ENCODE measurements around the gene GFRA1. TPM values are rescaled to one million over a fixed set of nuclear protein-coding genes. Genes with fewer than 3 reads are reported as not detected.

Gene GFRA1
- polyA plus RNA-seq, 1 of the 3 experiments (the other 2 are of a cell fraction) = 1.6 TPM

DNA sequence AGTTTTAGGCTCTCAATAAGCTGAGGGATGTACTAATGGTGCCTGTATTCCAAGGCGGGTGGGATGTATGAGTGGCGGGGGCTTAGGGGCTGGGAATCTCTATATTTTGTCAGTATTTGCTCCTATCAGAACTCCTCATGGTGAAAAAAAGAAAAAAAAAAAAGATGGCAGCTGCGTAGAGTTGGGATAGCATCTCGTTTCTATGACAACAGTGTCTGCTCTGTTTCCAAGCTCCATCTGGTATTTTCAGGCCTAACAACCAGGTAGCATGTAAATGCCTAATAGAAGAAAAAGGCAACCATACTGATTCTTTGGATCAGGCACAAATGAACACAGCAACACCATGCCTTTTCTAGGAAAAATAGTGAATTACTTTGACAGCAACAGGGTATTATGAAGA is 39.5 kb upstream of the GFRA1 start:
- DNase-seq = peak; percentile 45
- Histone ChIP-seq H3K36me3 (replicated peaks in 1 of 2; ENCODE audit: control insufficient read depth in 1 of 2, insufficient read depth in 2 of 2, low read length in 1 of 2) (no peaks in the 10 kb centered on the region), H2AFZ (ENCODE audit: low read depth) (no peak overlapping the region), H3K9me2 (no peaks in the 10 kb centered on the region), H3K9ac (no peak overlapping the region), H3F3A (replicated peaks; ENCODE audit: insufficient read depth) (no peaks in the 10 kb centered on the region), H3K79me2 (ENCODE audit: insufficient read depth) (no peaks in the 10 kb centered on the region), H3K4me3 (ENCODE audit: low read depth in 2 of 2, low read length in 1 of 2) (no peak overlapping the region), H3K27ac (ENCODE audit: low read depth in 2 of 2, low read length in 1 of 2) (peak overlapping the region in 1 of 2 experiments; percentile 78; a peak in 2 of 4 replicates), H3K9me3 (no peaks in the 10 kb centered on the region), H3K4me1 (ENCODE audit: control insufficient read depth in 1 of 2, insufficient read depth in 2 of 2, low read depth in 1 of 2, low read length in 1 of 2) (peaks cover 0 to 8% of the 10 kb centered on the region in 2 experiments; a peak in 2 of 4 replicates), H3K27me3 (ENCODE audit: insufficient read depth) (no peaks in the 10 kb centered on the region), H4K20me1 (ENCODE audit: insufficient read depth) (no peaks in the 10 kb centered on the region), H3K4me2 (no peak overlapping the region)
- TF ChIP-seq MXI1 (IDR thresholded peaks at IDR 0.05; ENCODE audit: low read depth, low read length) (peak; percentile 46; the same call in 1 of the 2 replicates), TEAD4 (IDR thresholded peaks at IDR 0.05; ENCODE audit: borderline replicate concordance, insufficient read depth) (no peak), GATA2 (CRISPR knock-in tag; IDR thresholded peaks at IDR 0.05) (peak; percentile 53), YY1 (IDR thresholded peaks at IDR 0.05; ENCODE audit: low read depth) (no peak), SIN3A (IDR thresholded peaks at IDR 0.05; ENCODE audit: borderline replicate concordance, low read depth, low read length) (no peak), FOXJ3 (CRISPR knock-in tag; IDR thresholded peaks at IDR 0.05) (no peak), SMC3 (IDR thresholded peaks at IDR 0.05; ENCODE audit: low read depth, low read length) (no peak), EP300 (IDR thresholded peaks at IDR 0.05; ENCODE audit: borderline replicate concordance in 1 of 2, low read depth in 1 of 2, low read length in 1 of 2) (peak in 1 of 2 experiments; percentile 36; a peak in 1 of 4 replicates)
- TF ChIP-seq, protein P1, sequence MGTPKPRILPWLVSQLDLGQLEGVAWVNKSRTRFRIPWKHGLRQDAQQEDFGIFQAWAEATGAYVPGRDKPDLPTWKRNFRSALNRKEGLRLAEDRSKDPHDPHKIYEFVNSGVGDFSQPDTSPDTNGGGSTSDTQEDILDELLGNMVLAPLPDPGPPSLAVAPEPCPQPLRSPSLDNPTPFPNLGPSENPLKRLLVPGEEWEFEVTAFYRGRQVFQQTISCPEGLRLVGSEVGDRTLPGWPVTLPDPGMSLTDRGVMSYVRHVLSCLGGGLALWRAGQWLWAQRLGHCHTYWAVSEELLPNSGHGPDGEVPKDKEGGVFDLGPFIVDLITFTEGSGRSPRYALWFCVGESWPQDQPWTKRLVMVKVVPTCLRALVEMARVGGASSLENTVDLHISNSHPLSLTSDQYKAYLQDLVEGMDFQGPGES (IDR thresholded peaks at IDR 0.05; ENCODE audit: low read depth, low read length) = no peak
- WGBS (ENCODE audit: low lambda C conversion rate) = 28% methylated on average over 4 of the region's 4 CpGs
- ChIA-PET CTCF (interaction anchor here (0.6 to 1.4 kb wide), 6 partner anchors 11 to 1141 kb away, joined by 3 to 5 read pairs (median 3); partner anchors contain the start of gene GFRA1), POLR2A (no interaction called here)

DNA sequence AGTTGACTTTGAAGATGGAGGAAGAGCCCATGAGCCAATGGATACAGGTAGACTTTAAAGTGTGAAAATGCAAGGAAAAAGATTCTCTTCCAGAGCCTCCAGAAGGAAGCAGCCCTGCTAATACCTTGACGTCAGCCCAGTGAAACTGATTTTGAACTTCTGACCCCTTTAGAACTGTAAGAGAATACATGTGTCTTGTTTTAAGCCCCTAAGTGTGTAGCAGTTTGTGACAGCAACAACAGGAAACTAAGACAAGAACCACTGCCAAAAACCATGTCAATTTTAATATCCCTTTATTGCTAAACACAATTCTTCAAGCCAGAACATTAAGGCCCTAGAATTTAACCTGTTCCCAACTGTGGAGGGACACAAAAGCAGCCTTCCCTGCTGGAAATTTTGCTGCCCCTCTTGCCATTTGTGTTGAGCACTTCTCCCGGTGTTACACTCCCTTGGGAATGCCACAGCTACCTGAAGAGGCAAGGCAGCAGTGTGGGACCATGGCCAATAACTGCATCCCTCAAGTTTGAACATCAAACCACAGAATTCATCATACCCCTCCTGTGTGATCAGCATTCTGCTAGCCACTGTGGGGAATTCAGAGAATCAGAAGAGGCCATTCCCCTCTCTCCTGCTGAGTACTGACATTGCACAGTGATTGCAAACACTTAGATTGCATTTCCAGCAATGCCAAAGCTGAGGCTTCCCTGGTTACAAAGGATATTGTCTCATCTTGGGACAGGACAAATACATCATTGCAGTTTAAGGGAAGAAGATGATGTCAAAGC is 38.9 kb upstream of the GFRA1 start:
- DNase-seq = no peak
- H3K4me2 ChIP-seq = no peak overlapping the region
- H3K4me1 ChIP-seq (ENCODE audit: control insufficient read depth in 1 of 2, insufficient read depth in 2 of 2, low read depth in 1 of 2, low read length in 1 of 2) = peaks cover 0 to 8% of the 10 kb centered on the region in 2 experiments; a peak in 2 of 4 replicates
- H3K9me3 ChIP-seq = no peaks in the 10 kb centered on the region
- no peaks in the 10 kb centered on the region for H3K27me3 ChIP-seq (ENCODE audit: insufficient read depth)
- peak overlapping the region in 1 of 2 experiments; percentile 78; a peak in 2 of 4 replicates for H3K27ac ChIP-seq (ENCODE audit: low read depth in 2 of 2, low read length in 1 of 2)
- no peaks in the 10 kb centered on the region for H3K79me2 ChIP-seq (ENCODE audit: insufficient read depth)
- WGBS (ENCODE audit: low lambda C conversion rate) = 25% methylated on average over 2 of the region's 2 CpGs
- ChIA-PET POLR2A (no interaction called here), CTCF (interaction anchor here (0.9 to 1.4 kb wide), 4 partner anchors 11 to 1140 kb away, joined by 3 to 5 read pairs (median 3); partner anchors contain the start of gene GFRA1)
- TF ChIP-seq, protein P2, sequence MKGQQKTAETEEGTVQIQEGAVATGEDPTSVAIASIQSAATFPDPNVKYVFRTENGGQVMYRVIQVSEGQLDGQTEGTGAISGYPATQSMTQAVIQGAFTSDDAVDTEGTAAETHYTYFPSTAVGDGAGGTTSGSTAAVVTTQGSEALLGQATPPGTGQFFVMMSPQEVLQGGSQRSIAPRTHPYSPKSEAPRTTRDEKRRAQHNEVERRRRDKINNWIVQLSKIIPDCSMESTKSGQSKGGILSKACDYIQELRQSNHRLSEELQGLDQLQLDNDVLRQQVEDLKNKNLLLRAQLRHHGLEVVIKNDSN (IDR thresholded peaks at IDR 0.05; ENCODE audit: borderline replicate concordance, low read depth) = no peak
- no peak for TF ChIP-seq POLR2AphosphoS5 (IDR thresholded peaks at IDR 0.05; ENCODE audit: low read depth, low read length)
- no peak for TF ChIP-seq EZH2phosphoT487 (IDR thresholded peaks at IDR 0.05; ENCODE audit: borderline replicate concordance, low read depth)
- no peak for TF ChIP-seq RCOR1 (IDR thresholded peaks at IDR 0.05; ENCODE audit: low read length)
- no peak for TF ChIP-seq GABPA (IDR thresholded peaks at IDR 0.05; ENCODE audit: low read depth)
- no peak for TF ChIP-seq EP300 (IDR thresholded peaks at IDR 0.05; ENCODE audit: borderline replicate concordance in 1 of 2, low read depth in 1 of 2, low read length in 1 of 2)
- TF ChIP-seq RXRA (IDR thresholded peaks at IDR 0.05; ENCODE audit: borderline replicate concordance, low read depth) = no peak
- TF ChIP-seq, protein P3, sequence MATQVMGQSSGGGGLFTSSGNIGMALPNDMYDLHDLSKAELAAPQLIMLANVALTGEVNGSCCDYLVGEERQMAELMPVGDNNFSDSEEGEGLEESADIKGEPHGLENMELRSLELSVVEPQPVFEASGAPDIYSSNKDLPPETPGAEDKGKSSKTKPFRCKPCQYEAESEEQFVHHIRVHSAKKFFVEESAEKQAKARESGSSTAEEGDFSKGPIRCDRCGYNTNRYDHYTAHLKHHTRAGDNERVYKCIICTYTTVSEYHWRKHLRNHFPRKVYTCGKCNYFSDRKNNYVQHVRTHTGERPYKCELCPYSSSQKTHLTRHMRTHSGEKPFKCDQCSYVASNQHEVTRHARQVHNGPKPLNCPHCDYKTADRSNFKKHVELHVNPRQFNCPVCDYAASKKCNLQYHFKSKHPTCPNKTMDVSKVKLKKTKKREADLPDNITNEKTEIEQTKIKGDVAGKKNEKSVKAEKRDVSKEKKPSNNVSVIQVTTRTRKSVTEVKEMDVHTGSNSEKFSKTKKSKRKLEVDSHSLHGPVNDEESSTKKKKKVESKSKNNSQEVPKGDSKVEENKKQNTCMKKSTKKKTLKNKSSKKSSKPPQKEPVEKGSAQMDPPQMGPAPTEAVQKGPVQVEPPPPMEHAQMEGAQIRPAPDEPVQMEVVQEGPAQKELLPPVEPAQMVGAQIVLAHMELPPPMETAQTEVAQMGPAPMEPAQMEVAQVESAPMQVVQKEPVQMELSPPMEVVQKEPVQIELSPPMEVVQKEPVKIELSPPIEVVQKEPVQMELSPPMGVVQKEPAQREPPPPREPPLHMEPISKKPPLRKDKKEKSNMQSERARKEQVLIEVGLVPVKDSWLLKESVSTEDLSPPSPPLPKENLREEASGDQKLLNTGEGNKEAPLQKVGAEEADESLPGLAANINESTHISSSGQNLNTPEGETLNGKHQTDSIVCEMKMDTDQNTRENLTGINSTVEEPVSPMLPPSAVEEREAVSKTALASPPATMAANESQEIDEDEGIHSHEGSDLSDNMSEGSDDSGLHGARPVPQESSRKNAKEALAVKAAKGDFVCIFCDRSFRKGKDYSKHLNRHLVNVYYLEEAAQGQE (IDR thresholded peaks at IDR 0.05; ENCODE audit: low read depth, low read length) = no peak
- TF ChIP-seq, protein P4, sequence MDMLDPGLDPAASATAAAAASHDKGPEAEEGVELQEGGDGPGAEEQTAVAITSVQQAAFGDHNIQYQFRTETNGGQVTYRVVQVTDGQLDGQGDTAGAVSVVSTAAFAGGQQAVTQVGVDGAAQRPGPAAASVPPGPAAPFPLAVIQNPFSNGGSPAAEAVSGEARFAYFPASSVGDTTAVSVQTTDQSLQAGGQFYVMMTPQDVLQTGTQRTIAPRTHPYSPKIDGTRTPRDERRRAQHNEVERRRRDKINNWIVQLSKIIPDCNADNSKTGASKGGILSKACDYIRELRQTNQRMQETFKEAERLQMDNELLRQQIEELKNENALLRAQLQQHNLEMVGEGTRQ (IDR thresholded peaks at IDR 0.05; ENCODE audit: borderline replicate concordance, low read depth, low read length) = no peak
- no peak overlapping the region for H3K4me3 ChIP-seq (ENCODE audit: low read depth in 2 of 2, low read length in 1 of 2)
- H3K9ac ChIP-seq = no peak overlapping the region
- H4K20me1 ChIP-seq (ENCODE audit: insufficient read depth) = no peaks in the 10 kb centered on the region
- H3K36me3 ChIP-seq (replicated peaks in 1 of 2; ENCODE audit: control insufficient read depth in 1 of 2, insufficient read depth in 2 of 2, low read length in 1 of 2) = no peaks in the 10 kb centered on the region
- no peak overlapping the region for H2AFZ ChIP-seq (ENCODE audit: low read depth)
- H3F3A ChIP-seq (replicated peaks; ENCODE audit: insufficient read depth) = no peaks in the 10 kb centered on the region
- no peaks in the 10 kb centered on the region for H3K9me2 ChIP-seq

Measured in SK-N-SH (cell line).